ENCODE measurements around the gene UBE2O.

Gene UBE2O

DNA sequence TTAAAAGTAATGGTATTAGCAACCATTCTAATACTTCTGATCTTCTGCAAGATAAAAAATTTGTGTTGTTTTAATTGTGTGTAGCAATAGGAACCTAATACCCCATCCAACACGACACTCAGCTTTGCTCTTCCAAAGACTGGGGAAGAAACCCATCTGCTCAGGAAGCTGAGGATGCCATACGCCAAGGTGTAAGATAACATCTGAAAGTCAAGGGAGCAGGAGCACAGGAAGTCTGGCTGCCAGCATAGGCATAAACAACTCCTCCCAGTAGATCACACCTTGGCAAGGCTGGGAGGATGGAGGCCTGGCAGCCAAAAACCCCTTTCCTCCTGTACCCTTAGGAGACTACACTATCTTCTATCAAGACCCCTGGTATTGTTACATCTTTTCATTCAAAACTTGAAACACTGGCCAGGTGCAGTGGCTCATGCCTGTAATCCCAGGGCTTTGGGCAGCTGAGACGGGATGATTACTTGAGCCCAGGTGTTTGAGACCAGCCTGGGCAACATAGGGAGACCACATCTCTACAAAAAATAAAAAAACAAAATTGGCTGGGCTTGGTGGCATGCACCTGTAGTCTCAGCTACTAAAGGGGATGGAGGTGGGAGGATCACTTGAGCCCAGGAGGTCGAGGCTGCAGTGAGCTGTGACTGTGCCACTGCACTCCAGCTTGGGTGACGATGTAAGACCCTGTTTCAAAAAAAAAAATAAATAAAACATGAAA lies 74.2 kb downstream of the UBE2O start:
- Histone ChIP-seq H3K9ac (ENCODE audit: low read depth, low read length) (no peak overlapping the region), H3K9me3 (ENCODE audit: insufficient read depth, low read length, severe bottlenecking) (no peaks in the 10 kb centered on the region), H3K4me1 (ENCODE audit: insufficient read depth, low read length) (peaks cover 14% of the 10 kb centered on the region), H4K20me1 (ENCODE audit: insufficient read depth, low read length) (0 out of 2 replicates have a peak, but pooled peaks cover 3% of the 10 kb centered on the region), H3K79me2 (ENCODE audit: insufficient read depth, low read length) (no peaks in the 10 kb centered on the region), H2AFZ (ENCODE audit: low read depth, low read length) (no peak overlapping the region), H3K27ac (ENCODE audit: low read length) (no peak overlapping the region), H3K4me3 (ENCODE audit: low read depth in 1 of 2, low read length in 2 of 2) (no peak overlapping the region), H3K36me3 (ENCODE audit: insufficient read depth, low read length) (no peaks in the 10 kb centered on the region), H3K27me3 (ENCODE audit: insufficient read depth, low read length, poor library complexity) (peaks cover 13% of the 10 kb centered on the region), H3K4me2 (ENCODE audit: insufficient read depth, low read length) (no peak overlapping the region)
- no peak for TF ChIP-seq EZH2 (IDR thresholded peaks at IDR 0.05; ENCODE audit: borderline replicate concordance, low read depth, low read length, severe bottlenecking)
- TF ChIP-seq CTCF (IDR thresholded peaks at IDR 0.05; ENCODE audit: borderline replicate concordance, extremely low read depth, low read length, poor library complexity, severe bottlenecking), result no peak
- no peak for DNase-seq
- no peak for ATAC-seq (ENCODE audit: insufficient read depth, low read depth)

DNA sequence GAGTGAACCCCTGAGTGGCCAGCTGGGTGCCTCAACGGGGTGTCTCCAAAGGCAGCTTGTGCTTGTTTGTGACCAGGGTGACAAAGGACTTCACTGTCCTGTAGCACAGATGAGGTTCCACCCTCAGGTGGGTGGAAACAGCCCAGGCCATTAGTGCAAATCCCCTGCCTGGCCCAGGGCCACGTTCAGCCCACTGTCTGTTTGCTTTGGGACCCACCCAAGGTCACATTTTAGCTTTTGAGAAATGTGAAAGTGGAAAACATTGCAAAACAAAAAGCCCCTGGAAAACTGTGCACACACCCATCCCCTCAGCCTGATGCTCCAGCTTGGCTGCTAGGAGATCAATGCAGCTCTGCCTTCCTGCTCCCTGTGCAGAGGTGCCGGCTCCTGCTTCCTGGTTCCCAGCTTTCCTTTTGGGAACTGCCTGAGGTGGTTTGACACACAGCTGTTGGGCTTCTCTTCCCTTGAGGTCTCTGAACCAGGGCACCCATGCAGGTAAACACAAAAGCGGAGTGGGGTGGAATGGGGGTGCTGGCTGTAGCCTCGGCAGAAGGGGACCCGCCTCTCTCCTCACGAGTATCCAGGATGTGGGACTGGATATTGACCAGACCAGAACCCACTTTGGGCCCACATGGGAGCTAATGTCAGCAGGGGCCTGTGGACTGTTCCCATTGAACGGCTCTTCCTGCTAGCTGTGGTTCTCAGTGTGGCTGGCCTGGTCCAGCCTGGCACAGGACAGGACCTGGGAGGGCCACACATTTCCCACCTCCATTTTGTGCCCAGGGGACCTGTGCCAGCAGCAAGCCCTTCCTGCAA lies 76.4 kb downstream of the UBE2O start:
- no peak for ATAC-seq (ENCODE audit: insufficient read depth, low read depth)
- no peaks in the 10 kb centered on the region for H3K79me2 ChIP-seq (ENCODE audit: insufficient read depth, low read length)
- H3K9ac ChIP-seq (ENCODE audit: low read depth, low read length), result no peak overlapping the region
- no peak for TF ChIP-seq EZH2 (IDR thresholded peaks at IDR 0.05; ENCODE audit: borderline replicate concordance, low read depth, low read length, severe bottlenecking)
- no peak for TF ChIP-seq CTCF (IDR thresholded peaks at IDR 0.05; ENCODE audit: borderline replicate concordance, extremely low read depth, low read length, poor library complexity, severe bottlenecking)
- H3K4me3 ChIP-seq (ENCODE audit: low read depth in 1 of 2, low read length in 2 of 2), result no peak overlapping the region
- H4K20me1 ChIP-seq (ENCODE audit: insufficient read depth, low read length), result no peaks in the 10 kb centered on the region
- no peaks in the 10 kb centered on the region for H3K9me3 ChIP-seq (ENCODE audit: insufficient read depth, low read length, severe bottlenecking)
- H3K27me3 ChIP-seq (ENCODE audit: insufficient read depth, low read length, poor library complexity), result no peaks in the 10 kb centered on the region
- H3K4me1 ChIP-seq (ENCODE audit: insufficient read depth, low read length), result no peaks in the 10 kb centered on the region
- no peaks in the 10 kb centered on the region for H3K36me3 ChIP-seq (ENCODE audit: insufficient read depth, low read length)
- H3K27ac ChIP-seq (ENCODE audit: low read length), result no peak overlapping the region
- no peak overlapping the region for H2AFZ ChIP-seq (ENCODE audit: low read depth, low read length)
- no peak overlapping the region for H3K4me2 ChIP-seq (ENCODE audit: insufficient read depth, low read length)
- DNase-seq, result no peak

DNA sequence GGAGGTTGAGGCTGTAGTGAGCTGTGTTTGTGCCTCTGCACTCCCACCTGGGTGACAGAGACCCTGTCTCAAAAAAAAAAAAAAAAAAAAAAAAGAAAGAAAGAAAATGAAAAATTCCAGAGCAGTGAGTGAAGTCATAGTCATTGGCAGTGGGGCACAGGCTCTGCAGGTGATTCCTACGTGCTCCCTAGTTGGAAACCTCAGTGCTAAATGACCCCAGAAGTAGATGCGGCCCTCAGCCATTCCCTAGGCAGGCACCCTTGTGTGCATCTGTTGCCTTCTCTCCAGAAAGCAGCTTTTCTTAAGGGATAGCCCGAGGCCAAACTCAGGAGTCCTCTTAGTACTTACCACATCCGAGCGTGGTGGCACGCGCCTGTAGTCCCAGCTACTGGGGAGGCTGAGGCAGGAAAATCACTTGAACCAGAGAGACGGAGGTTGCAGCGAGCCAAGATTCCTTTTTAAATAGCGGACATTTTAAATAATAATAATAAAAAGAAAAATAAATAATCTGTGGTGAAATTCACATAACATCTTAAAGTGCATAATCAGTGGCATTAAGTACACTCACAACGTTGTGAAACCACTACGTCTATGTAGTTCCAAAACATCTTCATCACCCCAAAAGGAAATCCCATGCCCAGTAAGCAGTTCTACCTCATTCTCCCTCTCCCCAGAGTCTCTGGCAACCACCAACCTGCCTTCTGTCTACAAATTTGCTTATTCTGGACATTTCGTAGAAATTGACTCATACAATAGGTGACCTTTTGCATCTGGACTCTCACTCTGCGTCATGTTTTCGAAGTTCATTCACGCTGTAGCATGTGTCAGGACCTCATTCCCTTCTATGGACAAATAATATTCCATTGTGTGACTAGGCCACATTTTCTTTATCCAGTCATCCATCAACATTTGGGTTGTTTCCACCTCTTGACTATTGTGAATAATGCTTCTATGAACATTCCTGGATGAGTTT lies 81.0 kb downstream of the UBE2O start:
- Histone ChIP-seq H2AFZ (ENCODE audit: low read depth, low read length) (no peak overlapping the region), H3K36me3 (ENCODE audit: insufficient read depth, low read length) (no peaks in the 10 kb centered on the region), H3K4me1 (ENCODE audit: insufficient read depth, low read length) (peaks cover 16% of the 10 kb centered on the region), H3K4me2 (ENCODE audit: insufficient read depth, low read length) (no peak overlapping the region), H3K9ac (ENCODE audit: low read depth, low read length) (no peak overlapping the region), H3K27me3 (ENCODE audit: insufficient read depth, low read length, poor library complexity) (no peaks in the 10 kb centered on the region), H4K20me1 (ENCODE audit: insufficient read depth, low read length) (no peaks in the 10 kb centered on the region), H3K27ac (ENCODE audit: low read length) (no peak overlapping the region), H3K4me3 (ENCODE audit: low read depth in 1 of 2, low read length in 2 of 2) (no peak overlapping the region), H3K79me2 (ENCODE audit: insufficient read depth, low read length) (no peaks in the 10 kb centered on the region), H3K9me3 (ENCODE audit: insufficient read depth, low read length, severe bottlenecking) (no peaks in the 10 kb centered on the region)
- TF ChIP-seq CTCF (IDR thresholded peaks at IDR 0.05; ENCODE audit: borderline replicate concordance, extremely low read depth, low read length, poor library complexity, severe bottlenecking), result no peak
- no peak for TF ChIP-seq EZH2 (IDR thresholded peaks at IDR 0.05; ENCODE audit: borderline replicate concordance, low read depth, low read length, severe bottlenecking)
- no peak for DNase-seq
- ATAC-seq (ENCODE audit: insufficient read depth, low read depth), result no peak
